Gastroesophageal sphincter (tissue), 4 donors: Measurements from ENCODE around the gene ZNHIT2. TPM values are rescaled to one million over a fixed set of nuclear protein-coding genes. Genes with fewer than 3 reads are reported as not detected.

Experiments
- ATAC-seq: fragments of 150-250 bp; one replicate; pipeline ENCODE4 v1.9.1; 2016; ENCODE audit warnings: mild to moderate bottlenecking, moderate library complexity
- H3K27ac ChIP-seq, 4 donors: fragments of 200-600 bp; sonication (generic) in 3 of 4; 1 replicate in 3 of 4; 2 replicates in 1 of 4; pipeline ENCODE4 v1.5.1; 2016 to 2019
- H3K27me3 ChIP-seq: fragments of 200-600 bp; sonication (generic); one replicate; pipeline ENCODE4 v1.5.1; 2019
- H3K36me3 ChIP-seq, 2 donors: fragments of 200-600 bp; sonication (generic); one replicate each; pipeline ENCODE4 v1.5.1; 2019; ENCODE audit warnings: control low read depth in 1 of 2
- H3K4me1 ChIP-seq, 3 donors: fragments of 200-600 bp; sonication (generic); 1 replicate in 2 of 3; 2 replicates in 1 of 3; pipeline ENCODE4 v1.5.1; 2016 to 2019; ENCODE audit warnings: control low read depth in 2 of 3
- H3K4me3 ChIP-seq, 2 donors: fragments of 200-600 bp; sonication (generic); one replicate each; pipeline ENCODE4 v1.5.1; 2019; ENCODE audit warnings: mild to moderate bottlenecking in 1 of 2, moderate library complexity in 1 of 2
- H3K9me3 ChIP-seq, 3 donors: fragments of 200-600 bp; sonication (generic); one replicate each; pipeline ENCODE4 v1.5.1; 2017 to 2019; ENCODE audit warnings: control low read depth in 2 of 3
- CTCF ChIP-seq, 4 experiments: fragments of 200-600 bp in 2 of 4; fragments of 450-650 bp in 2 of 4; sonication (generic) in 1 of 4; IDR thresholded peaks; one replicate each; pipeline ENCODE4 v1.5.1; 2017 to 2019; ENCODE audit warnings: antibody characterized with exemption in 4 of 4, mild to moderate bottlenecking in 2 of 4, moderate library complexity in 2 of 4
- EP300 ChIP-seq: sonication (generic); formaldehyde crosslinking; IDR thresholded peaks from one replicate; pipeline ENCODE4 v1.6.1; 2017; ENCODE audit warnings: antibody characterized with exemption, mild to moderate bottlenecking
- POLR2A ChIP-seq, 2 donors: fragments of 450-650 bp; IDR thresholded peaks; one replicate each; pipeline ENCODE4 v1.6.1; 2017; ENCODE audit warnings: antibody characterized with exemption in 2 of 2, mild to moderate bottlenecking in 2 of 2, moderate library complexity in 1 of 2
- POLR2AphosphoS5 ChIP-seq: sonication (generic); formaldehyde crosslinking; IDR thresholded peaks from one replicate; pipeline ENCODE4 v1.6.1; 2017; ENCODE audit warnings: antibody characterized with exemption
- WGBS, 2 donors: methylation state at CpG; one replicate each; pipeline ENCODE4 v1.1.5; 2018; ENCODE audit warnings: low coverage in 1 of 2; 5-methylcytosine and 5-hydroxymethylcytosine counted together
- total RNA-seq, 4 donors: library from RNA; depleted of rRNA; stranded (reverse); fragments of >200 nt; gene quantifications; one replicate each; pipeline ENCODE4 v1.1.0, GENCODE V29; 2016

Gene ZNHIT2
- total RNA-seq, 4 donors from 2014 or later, result 13.6 to 19.1 (median 15.4) TPM

DNA sequence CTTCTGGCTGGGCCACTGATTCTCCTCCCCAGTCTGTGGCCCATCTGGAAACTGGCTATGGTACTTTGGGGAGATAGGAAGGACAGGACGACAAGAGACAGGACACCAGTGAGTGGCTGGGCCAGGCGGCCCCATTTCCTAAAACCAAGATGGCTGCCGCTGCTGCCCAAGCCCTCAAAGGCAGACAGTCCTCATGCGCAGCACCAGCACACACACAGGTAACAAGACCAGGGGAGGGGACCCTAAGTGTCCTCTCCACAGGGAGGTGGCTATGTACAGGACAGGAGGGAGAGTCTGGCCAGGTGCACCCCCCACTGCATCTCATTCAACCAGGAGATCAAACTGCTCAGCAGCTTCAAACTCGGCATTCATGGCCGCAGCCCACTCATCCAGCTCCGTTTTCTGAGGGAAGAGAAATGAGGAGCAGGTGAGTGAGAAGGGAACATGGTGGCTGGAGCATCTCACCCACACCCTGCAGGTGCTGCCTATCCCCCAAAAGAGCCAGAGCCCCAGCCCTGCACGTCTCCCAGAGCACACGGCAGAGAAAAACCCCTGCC is 38.6 kb downstream of the ZNHIT2 start:
- TF ChIP-seq POLR2A (IDR thresholded peaks at IDR 0.05) (no peak), POLR2AphosphoS5 (no peak), CTCF (IDR thresholded peaks at IDR 0.05) (no peak), EP300 (no peak)

DNA sequence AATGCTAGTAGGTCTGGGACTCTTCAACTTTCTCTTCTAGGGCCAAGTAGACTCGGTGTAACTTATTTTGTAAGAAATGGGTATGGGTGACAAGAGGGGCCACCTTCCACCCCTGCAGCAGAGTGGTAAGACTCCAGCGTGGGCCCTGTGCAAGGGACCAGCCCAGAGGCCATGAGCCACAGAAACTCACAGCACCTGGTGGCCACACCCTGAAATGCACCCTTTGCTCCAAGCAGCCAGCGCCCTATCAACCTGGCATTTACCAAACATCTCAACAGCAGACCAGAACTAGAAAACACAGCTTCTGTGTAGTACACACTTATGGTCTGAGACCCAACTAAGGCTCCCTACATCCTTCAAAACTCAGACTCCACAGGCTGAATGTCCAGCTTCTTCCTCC is 39.4 kb downstream of the ZNHIT2 start:
- H3K9me3 ChIP-seq, result no peaks in the 10 kb centered on the region
- H3K36me3 ChIP-seq, result no peaks in the 10 kb centered on the region
- H3K27ac ChIP-seq, result no peak overlapping the region
- TF ChIP-seq POLR2A (IDR thresholded peaks at IDR 0.05), result no peak
- peak in 3 of 4 experiments; percentile 33 to 56 (median 56) for TF ChIP-seq CTCF (IDR thresholded peaks at IDR 0.05)
- no peak for TF ChIP-seq EP300
- TF ChIP-seq POLR2AphosphoS5, result no peak
- WGBS, 2 donors, result 53 to 80% methylated on average over 1 to 3 of the region's 3 CpGs
- H3K27me3 ChIP-seq, result no peaks in the 10 kb centered on the region
- ATAC-seq, result no peak
- no peak overlapping the region for H3K4me3 ChIP-seq
- peaks cover 0 to under 1% (median 0%) of the 10 kb centered on the region in 3 donors for H3K4me1 ChIP-seq

More for the DNA sequence above, 38.6 kb downstream of the ZNHIT2 start:
- peaks cover 0 to 7% (median 5%) of the 10 kb centered on the region in 3 donors for H3K4me1 ChIP-seq
- ATAC-seq, result no peak
- H3K4me3 ChIP-seq, result no peak overlapping the region
- no peaks in the 10 kb centered on the region for H3K36me3 ChIP-seq
- H3K27me3 ChIP-seq, result no peaks in the 10 kb centered on the region
- H3K9me3 ChIP-seq, result no peaks in the 10 kb centered on the region
- no peak overlapping the region for H3K27ac ChIP-seq
- 40 to 100% methylated on average over 1 to 3 of the region's 9 CpGs for WGBS, 2 donors

DNA sequence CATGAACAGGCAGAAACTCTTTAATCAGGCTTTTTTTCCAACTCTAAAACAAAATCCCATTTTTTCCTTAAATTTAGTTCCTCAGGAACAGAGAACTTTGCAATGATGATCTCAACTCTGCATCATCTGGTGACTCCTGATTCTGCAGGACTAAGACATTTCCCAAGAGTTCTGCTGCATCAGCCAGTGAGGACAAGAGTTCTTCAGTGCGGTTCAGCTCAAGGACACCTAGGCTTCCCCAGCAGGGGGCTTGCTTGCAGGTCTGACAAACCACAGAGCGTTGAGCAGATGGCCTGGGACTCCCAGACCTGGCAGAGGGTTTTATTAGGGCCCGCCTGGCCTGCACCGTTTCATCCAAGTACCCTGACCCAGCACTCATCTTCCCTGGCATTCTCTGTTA is 40.0 kb downstream of the ZNHIT2 start:
- Histone ChIP-seq H3K27ac (no peak overlapping the region), H3K9me3 (no peaks in the 10 kb centered on the region), H3K4me3 (no peak overlapping the region), H3K4me1 (no peaks in the 10 kb centered on the region), H3K36me3 (no peaks in the 10 kb centered on the region), H3K27me3 (no peaks in the 10 kb centered on the region)
- ATAC-seq, result no peak
- TF ChIP-seq CTCF (IDR thresholded peaks at IDR 0.05), result no peak
- TF ChIP-seq POLR2A (IDR thresholded peaks at IDR 0.05), result no peak
- TF ChIP-seq EP300, result no peak
- no peak for TF ChIP-seq POLR2AphosphoS5
- 90 to 100% methylated on average over 2 to 4 of the region's 4 CpGs for WGBS, 2 donors

DNA sequence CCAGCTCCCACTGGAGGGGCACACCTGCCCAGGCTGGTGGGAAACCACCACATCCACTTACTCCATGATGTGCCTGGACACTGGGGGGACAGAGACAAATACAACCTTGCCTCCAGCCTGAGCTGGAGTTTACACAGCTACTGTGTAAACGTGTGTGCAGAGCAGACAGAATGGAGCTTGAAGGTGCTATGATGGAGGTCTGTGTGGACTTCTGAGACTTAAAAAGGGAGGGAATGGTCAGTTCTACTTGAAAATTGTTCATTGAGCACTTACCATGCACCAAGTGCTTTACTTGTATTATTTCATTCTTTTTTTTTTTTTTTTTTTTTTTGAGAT is 44.9 kb downstream of the ZNHIT2 start:
- WGBS, 2 donors, result 33 to 56% methylated on average over 1 of the region's 1 CpG
- ATAC-seq, result no peak
- no peaks in the 10 kb centered on the region for H3K9me3 ChIP-seq
- H3K4me3 ChIP-seq, result no peak overlapping the region
- H3K36me3 ChIP-seq, result no peaks in the 10 kb centered on the region
- H3K27me3 ChIP-seq, result no peaks in the 10 kb centered on the region
- no peaks in the 10 kb centered on the region for H3K4me1 ChIP-seq
- TF ChIP-seq POLR2AphosphoS5, result no peak
- no peak for TF ChIP-seq POLR2A (IDR thresholded peaks at IDR 0.05)
- TF ChIP-seq CTCF (IDR thresholded peaks at IDR 0.05), result no peak
- no peak overlapping the region for H3K27ac ChIP-seq

GRCh38 chr11:65071907-65072630 is 45.4 kb downstream of the ZNHIT2 start:
- ATAC-seq, result no peak
- Histone ChIP-seq H3K27ac (no peak overlapping the region), H3K4me1 (no peaks in the 10 kb centered on the region), H3K4me3 (no peak overlapping the region), H3K27me3 (no peaks in the 10 kb centered on the region), H3K36me3 (no peaks in the 10 kb centered on the region), H3K9me3 (no peaks in the 10 kb centered on the region)
- TF ChIP-seq EP300, result no peak
- TF ChIP-seq CTCF (IDR thresholded peaks at IDR 0.05), result no peak
- no peak for TF ChIP-seq POLR2AphosphoS5
- TF ChIP-seq POLR2A (IDR thresholded peaks at IDR 0.05), result no peak
- 30 to 79% methylated on average over 2 of the region's 4 CpGs for WGBS, 2 donors
